Measurements from ENCODE around the gene C22orf39.

Gene C22orf39

DNA sequence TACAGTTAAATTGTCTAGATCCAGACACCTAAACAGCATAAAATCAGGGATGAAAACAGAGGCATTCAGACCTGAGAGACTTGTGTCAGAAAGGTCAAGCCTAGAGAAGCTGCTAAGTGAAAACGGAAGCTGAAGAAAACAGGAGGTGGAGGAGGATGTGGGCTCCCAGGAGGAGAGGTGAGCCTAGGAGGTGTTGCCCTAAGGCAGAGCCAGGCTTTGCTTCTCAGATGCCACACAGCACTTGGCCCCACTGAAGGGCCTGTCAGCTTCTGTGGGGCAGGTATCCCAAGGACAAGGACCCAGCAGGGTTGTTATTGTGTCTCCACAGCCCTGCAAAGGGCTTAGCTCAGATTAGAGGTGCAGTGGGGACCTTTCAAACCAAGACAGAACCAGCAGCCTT, 17.0 kb upstream of the C22orf39 start:
- no peak overlapping the region for H3K27ac ChIP-seq (ENCODE audit: low read depth, low read length)
- TF ChIP-seq CTCF (IDR thresholded peaks at IDR 0.05; ENCODE audit: low read depth, low read length, poor library complexity, severe bottlenecking) (no peak), EZH2phosphoT487 (IDR thresholded peaks at IDR 0.05; ENCODE audit: borderline replicate concordance, low read length) (no peak)
- H3K36me3 ChIP-seq (ENCODE audit: control insufficient read depth, low read length): peaks cover 81% of the 10 kb centered on the region

DNA sequence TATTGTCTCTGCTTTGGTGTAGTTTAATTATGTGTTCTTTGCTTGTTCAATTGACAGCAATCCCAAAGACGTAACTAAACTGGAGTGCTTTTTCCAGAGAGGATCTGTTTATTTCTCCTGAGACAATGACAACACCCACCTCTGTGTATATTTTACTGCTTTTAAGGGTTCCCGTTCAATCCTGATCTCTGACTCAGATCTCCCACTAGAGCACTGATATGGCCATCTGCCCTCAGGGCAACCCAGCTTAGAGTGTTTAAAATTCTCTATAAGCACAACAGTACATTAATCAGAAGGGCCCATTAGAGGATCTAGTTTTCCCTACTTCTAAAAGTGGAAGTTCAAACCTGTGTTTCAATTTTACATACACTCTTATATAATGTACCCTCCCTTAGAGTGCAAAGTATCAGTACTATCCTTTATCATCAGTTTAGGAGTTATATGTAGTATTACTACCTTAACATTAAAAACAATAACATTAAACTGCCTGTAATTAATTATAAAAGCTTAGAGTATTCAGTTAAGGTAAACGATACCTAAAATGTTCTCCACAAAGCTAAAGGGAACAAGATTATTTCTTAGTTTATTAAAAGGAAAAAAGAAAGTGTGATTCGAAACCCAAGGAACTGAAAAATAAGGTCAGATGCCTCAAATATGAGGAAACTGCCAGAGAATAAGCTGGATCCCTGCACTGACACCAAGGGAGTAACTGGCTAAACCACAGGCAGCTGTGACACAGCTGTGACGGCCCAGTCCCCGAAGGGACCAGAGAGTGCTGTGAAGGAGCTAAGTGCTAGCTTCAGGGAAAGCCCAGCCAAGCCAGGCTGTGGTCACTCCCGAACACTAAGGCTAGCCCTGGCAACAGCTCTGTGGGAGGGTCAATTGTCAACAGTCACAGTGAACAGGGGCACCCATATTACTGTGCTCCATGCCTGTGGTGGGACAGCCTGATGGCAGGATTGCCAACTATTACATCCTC, 16.3 kb upstream of the C22orf39 start:
- H3F3A ChIP-seq (ENCODE audit: control insufficient read depth, insufficient read depth): no peaks in the 10 kb centered on the region
- TF ChIP-seq EZH2phosphoT487 (IDR thresholded peaks at IDR 0.05; ENCODE audit: borderline replicate concordance, low read length) (no peak), CTCF (IDR thresholded peaks at IDR 0.05; ENCODE audit: low read depth, low read length, poor library complexity, severe bottlenecking) (no peak)
- no peaks in the 10 kb centered on the region for H3K9me2 ChIP-seq (replicated peaks; ENCODE audit: control insufficient read depth, low read length)
- H3K4me3 ChIP-seq (ENCODE audit: low read length): no peak overlapping the region
- H3K36me3 ChIP-seq (ENCODE audit: control insufficient read depth, low read length): peaks cover 75% of the 10 kb centered on the region
- no peaks in the 10 kb centered on the region for H3K79me2 ChIP-seq (ENCODE audit: control insufficient read depth, low read length)
- no peaks in the 10 kb centered on the region for H3K4me1 ChIP-seq (ENCODE audit: control insufficient read depth, low read length)
- H3K9me3 ChIP-seq (ENCODE audit: control insufficient read depth, insufficient read depth, low read length): no peaks in the 10 kb centered on the region
- H3K27me3 ChIP-seq (ENCODE audit: control insufficient read depth, low read length): no peaks in the 10 kb centered on the region
- no peaks in the 10 kb centered on the region for H4K20me1 ChIP-seq (ENCODE audit: control insufficient read depth, insufficient read depth, low read depth, low read length)
- no peak overlapping the region for H3K4me2 ChIP-seq (ENCODE audit: low read length)
- no peak overlapping the region for H3K27ac ChIP-seq (ENCODE audit: low read depth, low read length)

More for the DNA sequence above, 17.0 kb upstream of the C22orf39 start:
- Histone ChIP-seq H3F3A (ENCODE audit: control insufficient read depth, insufficient read depth) (no peaks in the 10 kb centered on the region), H3K9me2 (replicated peaks; ENCODE audit: control insufficient read depth, low read length) (no peaks in the 10 kb centered on the region), H3K9me3 (ENCODE audit: control insufficient read depth, insufficient read depth, low read length) (no peaks in the 10 kb centered on the region), H3K27me3 (ENCODE audit: control insufficient read depth, low read length) (no peaks in the 10 kb centered on the region), H3K4me3 (ENCODE audit: low read length) (no peak overlapping the region), H3K4me2 (ENCODE audit: low read length) (no peak overlapping the region), H4K20me1 (ENCODE audit: control insufficient read depth, insufficient read depth, low read depth, low read length) (no peaks in the 10 kb centered on the region), H3K79me2 (ENCODE audit: control insufficient read depth, low read length) (no peaks in the 10 kb centered on the region), H3K4me1 (ENCODE audit: control insufficient read depth, low read length) (no peaks in the 10 kb centered on the region)

- Histone ChIP-seq H3F3A (ENCODE audit: control insufficient read depth, insufficient read depth) (no peaks in the 10 kb centered on the region), H3K9me3 (ENCODE audit: control insufficient read depth, insufficient read depth, low read length) (no peaks in the 10 kb centered on the region), H3K27me3 (ENCODE audit: control insufficient read depth, low read length) (no peaks in the 10 kb centered on the region), H3K27ac (ENCODE audit: low read depth, low read length) (no peak overlapping the region), H4K20me1 (ENCODE audit: control insufficient read depth, insufficient read depth, low read depth, low read length) (no peaks in the 10 kb centered on the region), H3K79me2 (ENCODE audit: control insufficient read depth, low read length) (no peaks in the 10 kb centered on the region), H3K4me2 (ENCODE audit: low read length) (no peak overlapping the region), H3K4me3 (ENCODE audit: low read length) (no peak overlapping the region), H3K9me2 (replicated peaks; ENCODE audit: control insufficient read depth, low read length) (no peaks in the 10 kb centered on the region), H3K36me3 (ENCODE audit: control insufficient read depth, low read length) (peaks cover 72% of the 10 kb centered on the region), H3K4me1 (ENCODE audit: control insufficient read depth, low read length) (no peaks in the 10 kb centered on the region)
- TF ChIP-seq CTCF (IDR thresholded peaks at IDR 0.05; ENCODE audit: low read depth, low read length, poor library complexity, severe bottlenecking) (no peak), EZH2phosphoT487 (IDR thresholded peaks at IDR 0.05; ENCODE audit: borderline replicate concordance, low read length) (no peak)
These were observed 15.5 kb upstream of the C22orf39 start for GRCh38 chr22:19463008-19463407.
